SH-SY5Y (cell line): ENCODE data around the gene TCF4.
A peak's percentile ranks its signal among the peaks of the same experiment; 100 is the strongest.

Experiments used
- GATA2 ChIP-seq: IDR thresholded peaks from 2 replicates; pipeline ENCODE4 v1.6.1; 2011; ENCODE audit warnings: mild to moderate bottlenecking, low read depth, low read length
- GATA3 ChIP-seq: IDR thresholded peaks from 2 replicates; pipeline ENCODE4 v1.6.1; 2011; ENCODE audit warnings: low read depth, mild to moderate bottlenecking, low read length, moderate library complexity

GRCh38 chr18:55577812-55578539 lies 10.0 kb downstream of the TCF4 start:
- TF ChIP-seq GATA2 (peak; percentile 59; the same call in 1 of the 2 replicates), GATA3 (peak; percentile 46; the same call in 1 of the 2 replicates)
